Peyer's patch (tissue), 4 donors: ENCODE data around the gene ZBTB7B. TPM values are rescaled to one million over a fixed set of nuclear protein-coding genes. Genes with fewer than 3 reads are reported as not detected.
A peak's percentile ranks its signal among the peaks of the same experiment; 100 is the strongest.

Experiments
- DNase-seq, 3 donors: peaks; one replicate each; pipeline ENCODE4 v3.0.0-alpha.2; 2017 to 2019
- H3K27ac ChIP-seq, 4 donors: fragments of 200-600 bp; sonication (generic); one replicate each; pipeline ENCODE4 v1.5.1; 2016 to 2019
- H3K27me3 ChIP-seq, 2 donors: fragments of 200-600 bp; sonication (generic); one replicate each; pipeline ENCODE4 v1.5.1; 2019
- H3K36me3 ChIP-seq, 3 donors: fragments of 200-600 bp; sonication (generic); one replicate each; pipeline ENCODE4 v1.5.1; 2016 to 2019
- H3K4me1 ChIP-seq, 4 donors: fragments of 200-600 bp; sonication (generic); one replicate each; pipeline ENCODE4 v1.5.1; 2016 to 2019
- H3K4me3 ChIP-seq, 4 donors: fragments of 200-600 bp; sonication (generic); 1 replicate in 3 of 4; 2 replicates in 1 of 4; pipeline ENCODE4 v1.5.1; 2016 to 2019; ENCODE audit warnings: mild to moderate bottlenecking in 1 of 4
- H3K9me3 ChIP-seq, 4 donors: fragments of 200-600 bp; sonication (generic); one replicate each; pipeline ENCODE4 v1.5.1; 2016 to 2019; ENCODE audit warnings: mild to moderate bottlenecking in 1 of 4
- POLR2A ChIP-seq, 2 donors: fragments of 450-650 bp; IDR thresholded peaks; one replicate each; pipeline ENCODE4 v1.5.1; 2017; ENCODE audit warnings: antibody characterized with exemption in 2 of 2, mild to moderate bottlenecking in 2 of 2, moderate library complexity in 2 of 2
- total RNA-seq, 4 donors: library from RNA; depleted of rRNA; stranded (reverse); fragments of >200 nt; gene quantifications; one replicate each; pipeline ENCODE4 v1.1.0, GENCODE V29; 2016
- TF ChIP-seq, protein P1 (sequence below), 6 experiments: fragments of 450-650 bp in 4 of 6; fragments of 200-600 bp in 2 of 6; sonication (generic) in 1 of 6; IDR thresholded peaks; one replicate each; pipeline ENCODE4 v1.5.1; 2017 to 2019; ENCODE audit warnings: antibody characterized with exemption in 6 of 6, mild to moderate bottlenecking in 3 of 6, moderate library complexity in 1 of 6

Gene ZBTB7B
- total RNA-seq, 4 donors from 2014 or later: 35.5 to 412 (median 346) TPM

DNA sequence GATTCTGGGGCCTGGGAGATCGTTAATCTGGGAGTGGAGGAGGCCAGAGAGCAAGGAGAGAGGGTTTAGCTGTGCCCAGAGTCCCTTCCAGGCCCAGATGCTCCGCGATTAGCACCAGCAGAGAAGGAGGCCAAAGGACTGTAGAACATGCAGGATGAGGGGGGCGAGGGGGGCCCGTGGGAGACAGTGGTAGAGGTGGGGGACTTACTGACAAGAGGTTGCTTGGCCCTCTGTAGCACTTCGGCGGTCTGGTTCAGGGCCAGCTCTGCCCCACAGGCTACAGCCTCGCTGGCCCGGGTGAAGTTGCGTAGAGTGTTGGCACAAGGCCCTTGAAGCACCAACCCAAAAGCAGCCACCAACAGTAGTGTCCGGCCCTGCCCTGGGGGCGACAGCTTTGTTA is 30.3 kb downstream of the ZBTB7B start:
- Histone ChIP-seq H3K27me3 (no peaks in the 10 kb centered on the region), H3K4me3 (no peak overlapping the region), H3K9me3 (no peaks in the 10 kb centered on the region), H3K36me3 (no peaks in the 10 kb centered on the region), H3K27ac (no peak overlapping the region), H3K4me1 (peaks cover 0 to 3% (median 1%) of the 10 kb centered on the region in 4 donors)
- no peak for DNase-seq
- no peak for TF ChIP-seq POLR2A (IDR thresholded peaks at IDR 0.05)

DNA sequence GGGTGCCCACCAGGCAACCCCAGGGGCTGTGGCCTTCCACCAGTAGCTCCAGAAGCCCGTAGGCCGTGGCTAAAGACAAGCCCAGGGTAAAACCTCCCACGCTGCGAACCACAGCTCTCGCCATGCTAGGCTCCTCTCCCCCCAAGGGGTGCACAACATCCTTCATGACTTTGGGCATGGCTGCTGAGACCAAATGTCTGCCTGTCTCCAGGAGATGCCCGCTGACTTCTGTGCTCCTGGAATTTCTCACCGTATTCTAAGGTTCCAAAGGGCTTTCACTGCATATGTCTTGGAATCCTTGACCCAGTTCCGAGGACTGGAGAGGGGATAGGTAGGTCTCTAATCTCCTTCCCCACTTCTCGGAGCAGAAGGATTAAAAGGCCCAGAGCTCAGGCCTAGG is 30.9 kb downstream of the ZBTB7B start, which contains the start of the genes DCST1 and DCST2:
Gene DCST1, plus strand, starts transcription at position 301 of the 400 bp plus-strand sequence. CDS start 213 bp downstream, outside the sequence.
Gene DCST2, minus strand, starts transcription at position 258 of the 400 bp plus-strand sequence. Its CDS starts 80 bp downstream, at position 178.
- peaks cover 0 to 9% (median 3%) of the 10 kb centered on the region in 4 donors for H3K4me1 ChIP-seq

DNA sequence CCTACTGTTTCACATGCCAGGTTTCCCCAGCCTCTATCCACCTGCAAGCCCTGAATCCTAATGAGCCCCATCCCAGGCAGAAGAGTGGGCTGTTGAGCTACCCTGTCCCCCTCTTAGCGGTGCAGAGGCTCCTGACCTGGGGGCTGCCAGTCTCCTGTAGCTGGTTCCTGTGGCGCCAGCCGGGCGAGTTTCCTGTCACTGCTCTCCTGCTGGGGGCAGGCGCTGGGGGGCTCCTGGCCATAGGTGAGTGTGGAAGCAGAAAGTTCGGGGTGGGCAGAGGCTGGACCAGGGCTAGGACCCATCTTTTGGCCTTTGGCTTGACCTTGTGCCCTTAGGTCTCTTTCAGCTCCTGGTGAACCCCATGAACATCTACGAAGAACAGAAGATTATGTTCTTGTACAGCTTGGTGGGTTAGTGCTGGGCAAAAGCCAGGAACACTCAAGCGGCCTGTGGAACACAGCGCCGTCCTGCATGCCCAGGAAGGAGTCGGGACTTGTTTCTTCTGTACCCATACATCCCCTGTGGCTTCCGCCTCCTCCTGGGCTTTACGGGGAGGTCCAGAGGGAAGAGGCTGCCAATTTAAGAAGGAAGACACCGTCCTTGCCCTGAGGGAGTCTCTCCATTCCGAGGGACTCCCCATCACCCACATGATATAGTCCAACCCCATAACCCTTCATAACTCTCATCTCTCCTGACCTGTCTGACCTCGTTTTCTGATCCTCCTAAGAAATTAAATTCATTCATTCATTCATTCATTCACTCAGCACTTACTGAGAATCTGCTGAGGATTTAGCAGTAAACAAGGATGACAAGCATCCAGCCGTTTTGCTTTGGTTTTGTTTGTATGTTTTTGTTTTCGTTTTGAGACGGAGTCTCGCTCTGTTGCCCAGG is 32.0 kb downstream of the ZBTB7B start:
- Histone ChIP-seq H3K4me1 (peaks cover 0 to 18% (median 3%) of the 10 kb centered on the region in 4 donors), H3K27ac (no peak overlapping the region), H3K4me3 (no peak overlapping the region), H3K9me3 (no peaks in the 10 kb centered on the region), H3K27me3 (no peaks in the 10 kb centered on the region), H3K36me3 (no peaks in the 10 kb centered on the region)
- no peak for TF ChIP-seq POLR2A (IDR thresholded peaks at IDR 0.05)
- TF ChIP-seq, protein P1, sequence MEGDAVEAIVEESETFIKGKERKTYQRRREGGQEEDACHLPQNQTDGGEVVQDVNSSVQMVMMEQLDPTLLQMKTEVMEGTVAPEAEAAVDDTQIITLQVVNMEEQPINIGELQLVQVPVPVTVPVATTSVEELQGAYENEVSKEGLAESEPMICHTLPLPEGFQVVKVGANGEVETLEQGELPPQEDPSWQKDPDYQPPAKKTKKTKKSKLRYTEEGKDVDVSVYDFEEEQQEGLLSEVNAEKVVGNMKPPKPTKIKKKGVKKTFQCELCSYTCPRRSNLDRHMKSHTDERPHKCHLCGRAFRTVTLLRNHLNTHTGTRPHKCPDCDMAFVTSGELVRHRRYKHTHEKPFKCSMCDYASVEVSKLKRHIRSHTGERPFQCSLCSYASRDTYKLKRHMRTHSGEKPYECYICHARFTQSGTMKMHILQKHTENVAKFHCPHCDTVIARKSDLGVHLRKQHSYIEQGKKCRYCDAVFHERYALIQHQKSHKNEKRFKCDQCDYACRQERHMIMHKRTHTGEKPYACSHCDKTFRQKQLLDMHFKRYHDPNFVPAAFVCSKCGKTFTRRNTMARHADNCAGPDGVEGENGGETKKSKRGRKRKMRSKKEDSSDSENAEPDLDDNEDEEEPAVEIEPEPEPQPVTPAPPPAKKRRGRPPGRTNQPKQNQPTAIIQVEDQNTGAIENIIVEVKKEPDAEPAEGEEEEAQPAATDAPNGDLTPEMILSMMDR (IDR thresholded peaks at IDR 0.05): no peak
- no peak for DNase-seq

More for the DNA sequence above, 30.9 kb downstream of the ZBTB7B start, which contains the start of the genes DCST1 and DCST2:
- no peak for TF ChIP-seq POLR2A (IDR thresholded peaks at IDR 0.05)
- TF ChIP-seq, protein P1 (IDR thresholded peaks at IDR 0.05): no peak
- no peak within 1 kb of the TSS for H3K27ac ChIP-seq
- no peaks in the 10 kb centered on the region for H3K36me3 ChIP-seq
- no peak for DNase-seq
- H3K9me3 ChIP-seq: no peaks in the 10 kb centered on the region
- H3K27me3 ChIP-seq: no peaks in the 10 kb centered on the region
- H3K4me3 ChIP-seq: no peak within 1 kb of the TSS

DNA sequence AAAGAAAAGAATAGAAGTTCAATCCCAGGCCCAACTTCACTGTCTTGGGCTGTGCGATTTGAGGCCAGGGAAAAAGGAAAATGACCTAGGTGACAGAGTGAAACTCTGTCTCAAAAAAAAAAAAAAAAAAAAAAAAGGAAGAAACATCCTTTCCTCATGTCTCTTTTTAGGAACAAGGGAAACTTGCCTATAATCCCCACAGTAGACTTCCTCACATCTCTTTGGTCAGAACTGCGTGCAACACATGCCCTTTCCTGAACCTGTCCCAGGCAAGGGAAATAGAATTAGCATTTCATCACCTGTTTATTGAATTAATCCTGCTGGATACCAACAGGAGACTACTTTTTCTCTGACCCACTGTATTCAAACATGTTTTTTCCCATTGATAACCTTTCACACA is 33.3 kb downstream of the ZBTB7B start:
- no peak for TF ChIP-seq POLR2A (IDR thresholded peaks at IDR 0.05)
- TF ChIP-seq, protein P1 (IDR thresholded peaks at IDR 0.05): no peak
- no peak overlapping the region for H3K4me3 ChIP-seq
- peaks cover 0 to 18% (median 3%) of the 10 kb centered on the region in 4 donors for H3K4me1 ChIP-seq
- H3K36me3 ChIP-seq: no peaks in the 10 kb centered on the region
- no peak overlapping the region for H3K27ac ChIP-seq
- no peak for DNase-seq
- H3K27me3 ChIP-seq: no peaks in the 10 kb centered on the region
- no peaks in the 10 kb centered on the region for H3K9me3 ChIP-seq

DNA sequence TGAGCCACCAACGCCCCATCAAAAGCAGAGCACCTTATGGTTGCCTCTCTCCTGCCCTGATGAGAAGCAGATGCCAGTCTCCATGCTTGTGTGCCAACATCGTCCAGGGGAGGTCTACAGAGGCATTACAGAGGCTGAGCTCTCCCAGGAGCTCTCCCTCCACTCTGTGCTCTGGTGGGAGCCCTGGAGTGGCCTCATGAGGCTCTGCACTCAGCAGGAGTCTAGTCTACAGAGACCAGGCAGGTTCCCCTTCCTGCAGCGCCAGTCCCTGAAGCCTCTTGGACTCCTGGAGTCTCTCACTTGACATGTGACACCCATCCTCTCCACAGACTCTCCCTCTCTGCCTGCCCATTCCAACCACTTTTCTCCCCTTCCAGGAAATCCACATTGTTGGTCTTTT is 34.4 kb downstream of the ZBTB7B start:
- no peak overlapping the region for H3K27ac ChIP-seq
- H3K36me3 ChIP-seq: no peaks in the 10 kb centered on the region
- no peaks in the 10 kb centered on the region for H3K27me3 ChIP-seq
- no peak for TF ChIP-seq POLR2A (IDR thresholded peaks at IDR 0.05)
- TF ChIP-seq, protein P1 (IDR thresholded peaks at IDR 0.05): no peak
- DNase-seq: no peak
- peaks cover 0 to 18% (median 3%) of the 10 kb centered on the region in 4 donors for H3K4me1 ChIP-seq
- no peak overlapping the region for H3K4me3 ChIP-seq
- no peaks in the 10 kb centered on the region for H3K9me3 ChIP-seq

DNA sequence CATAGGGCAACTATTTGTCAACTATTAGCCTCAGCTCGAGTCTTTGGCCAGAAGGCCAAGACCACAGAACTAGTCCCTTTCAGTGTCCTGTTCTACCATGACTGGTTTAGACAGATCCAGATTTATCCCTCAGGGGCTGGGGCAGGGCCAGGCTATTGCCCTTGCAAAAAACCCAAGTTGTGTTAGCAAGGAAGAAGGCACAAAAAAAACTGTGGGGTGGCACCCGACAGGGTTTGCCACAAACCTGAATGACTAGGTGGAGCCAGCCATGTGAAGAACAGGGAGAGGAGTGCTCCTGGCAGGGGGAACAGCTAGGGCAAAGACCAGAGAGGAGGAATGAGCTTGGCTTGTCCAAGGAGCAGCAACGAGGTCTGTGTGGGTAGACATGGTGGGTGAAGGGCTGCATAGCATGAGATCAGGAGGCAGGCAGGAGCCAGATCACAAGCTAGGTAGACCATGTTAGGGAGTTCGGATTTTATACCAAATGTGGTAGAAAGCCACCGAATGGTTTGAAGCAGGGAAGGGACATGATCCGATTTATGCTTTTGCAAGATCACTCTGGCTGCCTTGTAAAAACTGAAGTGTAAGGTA is 35.3 kb downstream of the ZBTB7B start:
- DNase-seq: peak in 1 of 3 donors; percentile 61
- peaks cover 0 to 19% (median 3%) of the 10 kb centered on the region in 4 donors for H3K4me1 ChIP-seq
- H3K27ac ChIP-seq: peak overlapping the region in 2 of 4 donors; percentile 76 to 86
- no peaks in the 10 kb centered on the region for H3K9me3 ChIP-seq
- no peak overlapping the region for H3K4me3 ChIP-seq
- H3K36me3 ChIP-seq: no peaks in the 10 kb centered on the region
- TF ChIP-seq, protein P1 (IDR thresholded peaks at IDR 0.05): no peak
- TF ChIP-seq POLR2A (IDR thresholded peaks at IDR 0.05): no peak
- no peaks in the 10 kb centered on the region for H3K27me3 ChIP-seq
